Transverse colon (tissue), 4 donors: ENCODE measurements around the gene PDE8A.

Source experiments
- EP300 ChIP-seq: sonication (generic); formaldehyde crosslinking; IDR thresholded peaks from one replicate; pipeline ENCODE4 v1.6.1; 2017; ENCODE audit warnings: antibody characterized with exemption, low read depth
- POLR2A ChIP-seq: fragments of 450-650 bp; IDR thresholded peaks from one replicate; pipeline ENCODE4 v1.6.1; 2016; ENCODE audit warnings: antibody characterized with exemption, mild to moderate bottlenecking, moderate library complexity
- POLR2AphosphoS5 ChIP-seq, 3 donors: sonication (generic); formaldehyde crosslinking; IDR thresholded peaks; one replicate each; pipeline ENCODE4 v1.6.1; 2016; ENCODE audit warnings: antibody characterized with exemption in 3 of 3
- TF ChIP-seq, protein P1 (sequence below), 5 experiments: fragments of 200-600 bp in 3 of 5; fragments of 450-650 bp in 2 of 5; sonication (generic) in 3 of 5; IDR thresholded peaks; 1 replicate in 2 of 5; 2 replicates in 3 of 5; pipeline ENCODE4 v1.5.1; 2016 to 2017; ENCODE audit warnings: antibody characterized with exemption in 5 of 5, inconsistent platforms in 3 of 5, mild to moderate bottlenecking in 2 of 5, moderate library complexity in 1 of 5

- TF ChIP-seq, protein P1, sequence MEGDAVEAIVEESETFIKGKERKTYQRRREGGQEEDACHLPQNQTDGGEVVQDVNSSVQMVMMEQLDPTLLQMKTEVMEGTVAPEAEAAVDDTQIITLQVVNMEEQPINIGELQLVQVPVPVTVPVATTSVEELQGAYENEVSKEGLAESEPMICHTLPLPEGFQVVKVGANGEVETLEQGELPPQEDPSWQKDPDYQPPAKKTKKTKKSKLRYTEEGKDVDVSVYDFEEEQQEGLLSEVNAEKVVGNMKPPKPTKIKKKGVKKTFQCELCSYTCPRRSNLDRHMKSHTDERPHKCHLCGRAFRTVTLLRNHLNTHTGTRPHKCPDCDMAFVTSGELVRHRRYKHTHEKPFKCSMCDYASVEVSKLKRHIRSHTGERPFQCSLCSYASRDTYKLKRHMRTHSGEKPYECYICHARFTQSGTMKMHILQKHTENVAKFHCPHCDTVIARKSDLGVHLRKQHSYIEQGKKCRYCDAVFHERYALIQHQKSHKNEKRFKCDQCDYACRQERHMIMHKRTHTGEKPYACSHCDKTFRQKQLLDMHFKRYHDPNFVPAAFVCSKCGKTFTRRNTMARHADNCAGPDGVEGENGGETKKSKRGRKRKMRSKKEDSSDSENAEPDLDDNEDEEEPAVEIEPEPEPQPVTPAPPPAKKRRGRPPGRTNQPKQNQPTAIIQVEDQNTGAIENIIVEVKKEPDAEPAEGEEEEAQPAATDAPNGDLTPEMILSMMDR (IDR thresholded peaks at IDR 0.05) = no peak
- TF ChIP-seq EP300 (no peak), POLR2A (no peak), POLR2AphosphoS5 (IDR thresholded peaks at IDR 0.05) (no peak)
Observed at GRCh38 chr15:85003593-85004312, 22.1 kb downstream of the PDE8A start.
